ENCODE measurements around the gene TMCO1. TPM values are rescaled to one million over a fixed set of nuclear protein-coding genes. Genes with fewer than 3 reads are reported as not detected.
"Not testable (repeated sequence)": the region's sequence is repeated elsewhere in the genome, so short reads cannot be mapped to it uniquely, and the experiment has no call there.

TMCO1 gene
- total and polyA plus RNA-seq, 2 of the 13 experiments (the other 11 are each of a cell fraction or from before 2014, with no cell fraction given): 106 to 119 TPM

GRCh38 chr1:165804513-165804912 is 35.8 kb upstream of the TMCO1 start:
- H3K27ac ChIP-seq (ENCODE audit: extremely low read length, insufficient read depth, low read length); DNase-seq (ENCODE audit: low spot score); H2AFZ ChIP-seq (ENCODE audit: low read length); H3K36me3 ChIP-seq (replicated peaks in 1 of 2; ENCODE audit: control insufficient read depth in 1 of 2, insufficient read depth in 2 of 2, low read length in 2 of 2); FAIRE-seq; in situ Hi-C loops (cut with HindIII; ENCODE audit: extremely low pct_ligation_motif_present, low pct_unique_long_range_greater_than_20kb); H3K9ac ChIP-seq (ENCODE audit: insufficient read depth, low read depth, low read length); H3K4me2 ChIP-seq (ENCODE audit: low read depth, low read length); POLR2A ChIA-PET; intact Hi-C loops (cut with micrococcal nuclease; ENCODE audit: unreplicated experiment); H3K4me1 ChIP-seq (ENCODE audit: insufficient read depth, low read length); H4K20me1 ChIP-seq (ENCODE audit: insufficient read depth, low read length); ATAC-seq; H3K27me3 ChIP-seq (ENCODE audit: control insufficient read depth in 1 of 2, insufficient read depth in 2 of 2, low read length in 2 of 2); H3K9me3 ChIP-seq (ENCODE audit: low read length); CTCF ChIA-PET (ENCODE audit: low intra/inter-chr PET ratio, low total read pairs); BruUV-seq (replicated peaks); H3K4me3 ChIP-seq (replicated peaks in 1 of 3; ENCODE audit: insufficient read depth in 1 of 3, low read depth in 2 of 3, low read length in 3 of 3); H3K79me2 ChIP-seq (ENCODE audit: insufficient read depth, low read length): not testable (repeated sequence)
- WGBS (ENCODE audit: low lambda C conversion rate): 10% methylated on average over 1 of the region's 1 CpG

DNA sequence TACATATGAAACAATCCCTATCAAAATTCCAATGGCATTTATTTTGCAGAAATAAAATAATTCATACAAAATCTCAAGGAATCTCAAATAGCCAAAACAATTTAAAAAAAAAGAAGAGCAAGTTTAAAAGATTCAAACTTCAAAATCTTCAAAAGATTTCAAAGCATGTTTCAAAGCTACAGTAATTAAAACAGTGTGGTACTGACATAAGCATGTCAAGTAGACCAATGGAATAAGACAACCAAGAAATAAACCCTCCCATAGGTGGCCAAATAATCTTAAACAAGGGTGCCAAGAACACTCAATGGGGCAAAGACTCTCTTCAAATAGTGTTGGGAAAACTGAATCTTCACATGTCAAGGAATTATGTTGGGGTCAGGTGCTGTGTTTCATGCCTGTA is 30.7 kb upstream of the TMCO1 start:
- FAIRE-seq: no peak
- DNase-seq (ENCODE audit: low spot score): no peak
- intact Hi-C loops (cut with micrococcal nuclease; ENCODE audit: unreplicated experiment) (no loop called here), in situ Hi-C loops (cut with HindIII; ENCODE audit: extremely low pct_ligation_motif_present, low pct_unique_long_range_greater_than_20kb) (no loop called here)
- H3K4me3 ChIP-seq (replicated peaks in 1 of 3; ENCODE audit: insufficient read depth in 1 of 3, low read depth in 2 of 3, low read length in 3 of 3): no peak overlapping the region
- ChIA-PET CTCF (ENCODE audit: low intra/inter-chr PET ratio, low total read pairs) (no interaction called here), POLR2A (no interaction called here)
- no peak overlapping the region for H2AFZ ChIP-seq (ENCODE audit: low read length)
- ATAC-seq: no peak
- H3K9me3 ChIP-seq (ENCODE audit: low read length): no peaks in the 10 kb centered on the region
- BruUV-seq (replicated peaks): no TSS peak
- no peaks in the 10 kb centered on the region for H3K36me3 ChIP-seq (replicated peaks in 1 of 2; ENCODE audit: control insufficient read depth in 1 of 2, insufficient read depth in 2 of 2, low read length in 2 of 2)
- no peak for TF ChIP-seq THYN1 (CRISPR knock-in tag; IDR thresholded peaks at IDR 0.05; ENCODE audit: borderline replicate concordance, low read depth)
- TF ChIP-seq ZNF382 (CRISPR knock-in tag; IDR thresholded peaks at IDR 0.05; ENCODE audit: borderline replicate concordance): no peak
- no peak for TF ChIP-seq MED8 (CRISPR knock-in tag; IDR thresholded peaks at IDR 0.05; ENCODE audit: insufficient replicate concordance)
- TF ChIP-seq, protein P1, sequence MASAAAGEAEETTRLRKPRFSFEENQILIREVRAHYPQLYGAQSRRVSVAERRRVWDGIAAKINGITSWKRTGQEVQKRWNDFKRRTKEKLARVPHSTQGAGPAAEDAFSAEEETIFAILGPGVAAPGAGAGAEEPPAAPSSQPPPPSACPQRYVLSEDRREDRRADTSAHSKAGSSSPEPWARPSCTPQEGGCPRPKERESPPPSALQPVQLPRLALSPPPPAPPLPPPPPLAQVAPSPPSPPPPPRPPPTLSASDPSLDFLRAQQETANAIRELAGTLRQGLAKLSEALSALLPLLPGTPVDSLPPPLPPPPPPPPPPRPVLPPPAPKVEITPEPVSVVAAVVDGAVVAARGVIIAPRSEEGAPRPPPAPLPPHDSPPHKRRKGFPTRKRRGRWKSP (CRISPR knock-in tag; IDR thresholded peaks at IDR 0.05): no peak
- no peak for TF ChIP-seq SP140L (CRISPR knock-in tag; IDR thresholded peaks at IDR 0.05; ENCODE audit: borderline replicate concordance)
- TF ChIP-seq ZNF713 (CRISPR knock-in tag; IDR thresholded peaks at IDR 0.05): no peak
- no peak for TF ChIP-seq ETV5 (CRISPR knock-in tag; IDR thresholded peaks at IDR 0.05; ENCODE audit: borderline replicate concordance)
- H3K9ac ChIP-seq (ENCODE audit: insufficient read depth, low read depth, low read length): no peak overlapping the region
- H3K79me2 ChIP-seq (ENCODE audit: insufficient read depth, low read length): no peaks in the 10 kb centered on the region
- H3K27ac ChIP-seq (ENCODE audit: extremely low read length, insufficient read depth, low read length): no peak overlapping the region
- H3K4me2 ChIP-seq (ENCODE audit: low read depth, low read length): no peak overlapping the region
- no peaks in the 10 kb centered on the region for H3K27me3 ChIP-seq (ENCODE audit: control insufficient read depth in 1 of 2, insufficient read depth in 2 of 2, low read length in 2 of 2)
- 0 out of 2 replicates have a peak, but pooled peaks cover 5% of the 10 kb centered on the region for H3K4me1 ChIP-seq (ENCODE audit: insufficient read depth, low read length)
- no peaks in the 10 kb centered on the region for H4K20me1 ChIP-seq (ENCODE audit: insufficient read depth, low read length)

All from HepG2 (cell line).